WTC11 (cell line): ENCODE measurements around the gene DNTT. TPM values are rescaled to one million over a fixed set of nuclear protein-coding genes. Genes with fewer than 3 reads are reported as not detected.

Experiments
- ATAC-seq: fragments of 200-7000 bp; cut with Tn5 transposase; 2 replicates; pipeline ENCODE4 v1.10.0; 2021; ENCODE audit warnings: mild to moderate bottlenecking, moderate library complexity
- CTCF ChIA-PET: fragments of 300-600 bp; sonication (Branson Sonifier 250); formaldehyde crosslinking; loops from one replicate; lab custom pipeline; 2021; ENCODE audit warnings: antibody characterized with exemption; lab: Charles Lee
- POLR2A ChIA-PET: fragments of 350-600 bp; sonication (Branson Sonifier 250); formaldehyde crosslinking; loops from one replicate; lab custom pipeline; 2021; ENCODE audit warnings: antibody characterized with exemption; lab: Charles Lee
- DNase-seq: peaks from one replicate; pipeline ENCODE4 v3.0.0; 2021; ENCODE audit warnings: low spot score
- H3K27ac Mint-ChIP-seq: 2 replicates; pipeline ENCODE4 v1.8.0; 2021; ENCODE audit warnings: mixed read lengths
- H3K27me3 Mint-ChIP-seq: 2 replicates; pipeline ENCODE4 v1.8.0; 2021; ENCODE audit warnings: low read depth, mild to moderate bottlenecking, moderate library complexity, mixed read lengths
- H3K36me3 Mint-ChIP-seq: 2 replicates; pipeline ENCODE4 v1.8.0; 2021; ENCODE audit warnings: mixed read lengths
- H3K4me1 Mint-ChIP-seq: 2 replicates; pipeline ENCODE4 v1.8.0; 2022; ENCODE audit warnings: mixed read lengths
- H3K4me3 Mint-ChIP-seq: 2 replicates; pipeline ENCODE4 v1.8.0; 2021; ENCODE audit warnings: mild to moderate bottlenecking, moderate library complexity, mixed read lengths
- H3K9me3 Mint-ChIP-seq: 2 replicates; pipeline ENCODE4 v1.8.0; 2021; ENCODE audit warnings: mixed read lengths
- ATF1 ChIP-seq: sonication (generic); formaldehyde crosslinking; IDR thresholded peaks from 2 replicates; pipeline ENCODE4 v1.8.1; 2023; ENCODE audit warnings: mild to moderate bottlenecking, moderate library complexity, missing genetic modification reagents
- CREB1 ChIP-seq: sonication (generic); formaldehyde crosslinking; IDR thresholded peaks from 2 replicates; pipeline ENCODE4 v1.8.0; 2023; ENCODE audit warnings: mild to moderate bottlenecking, missing genetic modification reagents
- ETV6 ChIP-seq: sonication (generic); formaldehyde crosslinking; IDR thresholded peaks from 2 replicates; pipeline ENCODE4 v1.8.1; 2022; ENCODE audit warnings: mild to moderate bottlenecking, missing genetic modification reagents
- FOXP1 ChIP-seq: sonication (generic); formaldehyde crosslinking; IDR thresholded peaks from 2 replicates; pipeline ENCODE4 v1.8.0; 2022; ENCODE audit warnings: missing genetic modification reagents, mild to moderate bottlenecking, moderate library complexity, borderline replicate concordance
- GRHL2 ChIP-seq: fragments of 250-450 bp; sonication (Bioruptor Pico); IDR thresholded peaks from 2 replicates; pipeline ENCODE4 v1.8.0; 2022; ENCODE audit warnings: mild to moderate bottlenecking, moderate library complexity; ENCODE audit not compliant: insufficient replicate concordance, severe bottlenecking
- HMGXB4 ChIP-seq: sonication (generic); formaldehyde crosslinking; IDR thresholded peaks from 2 replicates; pipeline ENCODE4 v1.8.1; 2023; ENCODE audit warnings: mild to moderate bottlenecking, moderate library complexity, missing genetic modification reagents
- JUN ChIP-seq: sonication (generic); formaldehyde crosslinking; IDR thresholded peaks from 2 replicates; pipeline ENCODE4 v1.8.0; 2023; ENCODE audit warnings: mild to moderate bottlenecking, missing genetic modification reagents
- MLX ChIP-seq: sonication (generic); formaldehyde crosslinking; IDR thresholded peaks from 2 replicates; pipeline ENCODE4 v1.8.1; 2023; ENCODE audit warnings: mild to moderate bottlenecking, missing genetic modification reagents, moderate library complexity
- MXD4 ChIP-seq: fragments of 250-450 bp; sonication (Bioruptor Pico); IDR thresholded peaks from 2 replicates; pipeline ENCODE4 v1.8.0; 2021; ENCODE audit warnings: mild to moderate bottlenecking, moderate library complexity, borderline replicate concordance
- NR1H2 ChIP-seq: sonication (generic); formaldehyde crosslinking; IDR thresholded peaks from 2 replicates; pipeline ENCODE4 v1.9.0; 2021; ENCODE audit warnings: mild to moderate bottlenecking, moderate library complexity, missing genetic modification reagents
- PRRX2 ChIP-seq: fragments of 250-450 bp; sonication (Bioruptor Pico); IDR thresholded peaks from 2 replicates; pipeline ENCODE4 v1.8.0; 2021; ENCODE audit warnings: mild to moderate bottlenecking
- RORB ChIP-seq: fragments of 250-450 bp; sonication (Bioruptor Pico); IDR thresholded peaks from 2 replicates; pipeline ENCODE4 v1.9.0; 2021; ENCODE audit warnings: mild to moderate bottlenecking
- SOX15 ChIP-seq: fragments of 250-450 bp; sonication (Bioruptor Pico); IDR thresholded peaks from 2 replicates; pipeline ENCODE4 v1.9.0; 2021; ENCODE audit warnings: mild to moderate bottlenecking
- TCF7 ChIP-seq: sonication (generic); formaldehyde crosslinking; IDR thresholded peaks from 2 replicates; pipeline ENCODE4 v1.8.0; 2022; ENCODE audit warnings: mild to moderate bottlenecking, low read depth, missing genetic modification reagents, moderate library complexity
- TEAD1 ChIP-seq: sonication (generic); formaldehyde crosslinking; IDR thresholded peaks from 2 replicates; pipeline ENCODE4 v1.8.0; 2022; ENCODE audit warnings: mild to moderate bottlenecking, missing genetic modification reagents
- TEAD4 ChIP-seq: sonication (generic); formaldehyde crosslinking; IDR thresholded peaks from 2 replicates; pipeline ENCODE4 v1.8.0; 2022; ENCODE audit warnings: mild to moderate bottlenecking, missing genetic modification reagents
- ZBTB21 ChIP-seq: sonication (generic); formaldehyde crosslinking; IDR thresholded peaks from 2 replicates; pipeline ENCODE4 v1.8.1; 2023; ENCODE audit warnings: mild to moderate bottlenecking, missing genetic modification reagents, borderline replicate concordance
- ZNF121 ChIP-seq: sonication (generic); formaldehyde crosslinking; IDR thresholded peaks from 2 replicates; pipeline ENCODE4 v1.8.0; 2023; ENCODE audit warnings: missing genetic modification reagents
- ZNF396 ChIP-seq: fragments of 250-450 bp; sonication (Bioruptor Pico); IDR thresholded peaks from 2 replicates; pipeline ENCODE4 v1.8.0; 2021; ENCODE audit warnings: mild to moderate bottlenecking, moderate library complexity, borderline replicate concordance
- ZNF671 ChIP-seq: fragments of 250-450 bp; sonication (Bioruptor Pico); IDR thresholded peaks from 2 replicates; pipeline ENCODE4 v1.8.0; 2021; ENCODE audit warnings: mild to moderate bottlenecking
- total RNA-seq: library from RNA; stranded (reverse); gene quantifications from 3 replicates; pipeline ENCODE4 v1.2.3, GENCODE V29; 2021
- TF ChIP-seq, protein P1 (sequence below): fragments of 250-450 bp; sonication (Bioruptor Pico); conservative IDR thresholded peaks from 2 replicates; pipeline ENCODE4 v1.9.0; 2021; ENCODE audit warnings: mild to moderate bottlenecking
- TF ChIP-seq, protein P2 (sequence below): sonication (generic); formaldehyde crosslinking; IDR thresholded peaks from 2 replicates; pipeline ENCODE4 v1.8.0; 2022; ENCODE audit warnings: mild to moderate bottlenecking, missing genetic modification reagents
- TF ChIP-seq, protein P3 (sequence below): sonication (generic); formaldehyde crosslinking; IDR thresholded peaks from 2 replicates; pipeline ENCODE4 v1.8.0; 2022; ENCODE audit warnings: mild to moderate bottlenecking, missing genetic modification reagents
- TF ChIP-seq, protein P4 (sequence below): sonication (generic); formaldehyde crosslinking; IDR thresholded peaks from 2 replicates; pipeline ENCODE4 v1.8.1; 2022; ENCODE audit warnings: low read depth, mild to moderate bottlenecking, moderate library complexity, missing genetic modification reagents, borderline replicate concordance

Gene DNTT
- total RNA-seq, 1 experiment from 2014 or later: not detected

DNA sequence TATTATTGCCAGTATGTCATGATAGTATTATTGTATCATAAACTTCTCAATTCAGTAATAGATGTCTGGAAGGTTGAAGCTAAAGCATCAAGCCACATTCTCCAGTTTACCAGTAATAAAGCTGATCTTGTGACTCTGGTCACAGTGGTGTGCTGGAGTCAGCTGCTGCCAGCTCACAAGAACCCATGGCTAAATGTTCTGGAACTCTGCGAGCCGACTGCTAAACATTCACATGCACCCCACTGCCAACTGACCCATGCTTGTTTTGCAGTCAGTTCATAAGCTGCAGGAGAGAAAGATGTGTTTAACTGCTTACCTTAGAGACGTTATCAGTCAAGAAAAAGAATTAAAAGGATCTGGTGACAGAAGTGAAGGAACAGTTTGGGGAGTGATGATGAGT, 5.9 kb upstream of the DNTT start (continued):
- TF ChIP-seq, protein P1, sequence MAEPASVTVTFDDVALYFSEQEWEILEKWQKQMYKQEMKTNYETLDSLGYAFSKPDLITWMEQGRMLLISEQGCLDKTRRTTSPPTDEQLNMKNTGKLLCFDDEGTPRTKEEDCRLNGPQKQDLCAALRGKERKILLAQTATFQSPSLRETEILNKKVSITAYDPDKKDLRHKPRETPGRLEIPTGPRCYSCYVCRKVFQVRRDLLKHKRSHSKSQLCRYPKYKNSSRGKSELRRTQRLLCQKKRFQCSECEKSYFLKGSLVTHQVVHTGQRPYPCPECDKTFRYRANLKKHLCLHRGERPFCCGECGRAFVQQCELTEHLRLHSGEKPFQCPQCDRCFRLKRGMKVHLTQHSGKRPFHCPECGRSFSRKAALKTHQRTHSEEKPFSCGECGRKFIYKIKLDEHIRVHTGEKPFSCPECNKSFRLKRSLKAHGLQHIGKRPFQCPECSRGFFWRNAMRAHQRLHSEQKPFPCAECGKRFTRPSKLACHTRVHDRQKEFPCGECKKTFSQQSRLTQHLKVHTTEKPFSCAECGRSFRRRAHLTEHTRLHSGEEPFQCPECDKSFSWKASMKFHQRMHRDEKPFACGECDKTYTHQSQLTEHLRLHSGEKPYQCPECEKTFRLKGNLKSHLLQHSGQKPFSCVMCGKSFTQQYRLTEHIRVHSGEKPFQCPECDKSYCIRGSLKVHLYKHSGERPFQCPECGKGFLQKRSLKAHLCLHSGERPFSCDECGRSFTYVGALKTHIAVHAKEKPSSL (CRISPR knock-in tag): no peak
- TF ChIP-seq MXD4 (no peak), RORB (CRISPR knock-in tag) (no peak), ZNF121 (CRISPR knock-in tag) (no peak), TCF7 (no peak), TEAD4 (CRISPR knock-in tag) (no peak)

DNA sequence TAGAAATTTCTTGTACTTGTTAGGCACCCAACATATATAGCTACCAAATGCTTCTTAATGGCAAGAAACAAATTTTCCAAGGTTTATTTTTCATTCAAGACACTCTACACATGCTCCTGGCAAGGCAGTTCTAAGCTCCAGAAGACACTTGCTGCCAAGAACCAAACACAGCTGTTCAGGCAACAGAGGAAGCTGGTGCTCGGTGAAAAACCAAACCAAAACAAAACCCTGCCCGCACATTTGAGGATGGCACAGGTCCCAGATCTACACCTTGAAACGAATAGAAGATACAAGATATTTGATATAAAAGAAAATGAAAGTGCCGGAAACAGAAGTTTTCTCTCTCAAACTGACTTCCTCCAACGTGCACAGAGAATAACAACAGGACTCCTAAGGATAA, 4.9 kb upstream of the DNTT start:
- H3K27me3 Mint-ChIP-seq: peaks cover 2% of the 10 kb centered on the region; the same call in 1 of the 2 replicates
- ATAC-seq (no peak), DNase-seq (no peak)
- POLR2A ChIA-PET: interaction anchor here (1.6 kb wide), 1 partner anchor 11 kb away, joined by 4 read pairs; no protein-coding TSS in a partner anchor
- CTCF ChIA-PET: interaction anchor here (0.8 to 2.1 kb wide), 6 partner anchors 11 to 70 kb away, joined by 3 to 14 read pairs (median 3); no protein-coding TSS in a partner anchor
- no peaks in the 10 kb centered on the region for H3K36me3 Mint-ChIP-seq
- H3K9me3 Mint-ChIP-seq: no peaks in the 10 kb centered on the region
- H3K27ac Mint-ChIP-seq: no peak overlapping the region
- peaks cover 17% of the 10 kb centered on the region for H3K4me1 Mint-ChIP-seq
- no peak overlapping the region for H3K4me3 Mint-ChIP-seq
- TF ChIP-seq JUN (no peak), PRRX2 (no peak), ZBTB21 (no peak), ZNF671 (CRISPR knock-in tag) (no peak), TEAD4 (CRISPR knock-in tag) (no peak), ATF1 (no peak), MLX (no peak), ETV6 (no peak), TEAD1 (CRISPR knock-in tag) (no peak), SOX15 (CRISPR knock-in tag) (no peak), NR1H2 (CRISPR knock-in tag) (no peak), CREB1 (CRISPR knock-in tag) (no peak), ZNF396 (CRISPR knock-in tag) (no peak), GRHL2 (CRISPR knock-in tag) (no peak), FOXP1 (CRISPR knock-in tag) (no peak), HMGXB4 (CRISPR knock-in tag) (no peak)
- TF ChIP-seq, protein P2, sequence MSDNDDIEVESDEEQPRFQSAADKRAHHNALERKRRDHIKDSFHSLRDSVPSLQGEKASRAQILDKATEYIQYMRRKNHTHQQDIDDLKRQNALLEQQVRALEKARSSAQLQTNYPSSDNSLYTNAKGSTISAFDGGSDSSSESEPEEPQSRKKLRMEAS (CRISPR knock-in tag): no peak
- TF ChIP-seq, protein P3, sequence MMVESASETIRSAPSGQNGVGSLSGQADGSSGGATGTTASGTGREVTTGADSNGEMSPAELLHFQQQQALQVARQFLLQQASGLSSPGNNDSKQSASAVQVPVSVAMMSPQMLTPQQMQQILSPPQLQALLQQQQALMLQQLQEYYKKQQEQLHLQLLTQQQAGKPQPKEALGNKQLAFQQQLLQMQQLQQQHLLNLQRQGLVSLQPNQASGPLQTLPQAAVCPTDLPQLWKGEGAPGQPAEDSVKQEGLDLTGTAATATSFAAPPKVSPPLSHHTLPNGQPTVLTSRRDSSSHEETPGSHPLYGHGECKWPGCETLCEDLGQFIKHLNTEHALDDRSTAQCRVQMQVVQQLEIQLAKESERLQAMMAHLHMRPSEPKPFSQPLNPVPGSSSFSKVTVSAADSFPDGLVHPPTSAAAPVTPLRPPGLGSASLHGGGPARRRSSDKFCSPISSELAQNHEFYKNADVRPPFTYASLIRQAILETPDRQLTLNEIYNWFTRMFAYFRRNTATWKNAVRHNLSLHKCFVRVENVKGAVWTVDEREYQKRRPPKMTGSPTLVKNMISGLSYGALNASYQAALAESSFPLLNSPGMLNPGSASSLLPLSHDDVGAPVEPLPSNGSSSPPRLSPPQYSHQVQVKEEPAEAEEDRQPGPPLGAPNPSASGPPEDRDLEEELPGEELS: no peak
- TF ChIP-seq, protein P4, sequence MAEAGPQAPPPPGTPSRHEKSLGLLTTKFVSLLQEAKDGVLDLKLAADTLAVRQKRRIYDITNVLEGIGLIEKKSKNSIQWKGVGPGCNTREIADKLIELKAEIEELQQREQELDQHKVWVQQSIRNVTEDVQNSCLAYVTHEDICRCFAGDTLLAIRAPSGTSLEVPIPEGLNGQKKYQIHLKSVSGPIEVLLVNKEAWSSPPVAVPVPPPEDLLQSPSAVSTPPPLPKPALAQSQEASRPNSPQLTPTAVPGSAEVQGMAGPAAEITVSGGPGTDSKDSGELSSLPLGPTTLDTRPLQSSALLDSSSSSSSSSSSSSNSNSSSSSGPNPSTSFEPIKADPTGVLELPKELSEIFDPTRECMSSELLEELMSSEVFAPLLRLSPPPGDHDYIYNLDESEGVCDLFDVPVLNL (CRISPR knock-in tag): no peak
